ENCODE results near the gene HBD. TPM values are rescaled to one million over a fixed set of nuclear protein-coding genes. Genes with fewer than 3 reads are reported as not detected.

Gene HBD
- total RNA-seq, 1 donor = not detected

DNA sequence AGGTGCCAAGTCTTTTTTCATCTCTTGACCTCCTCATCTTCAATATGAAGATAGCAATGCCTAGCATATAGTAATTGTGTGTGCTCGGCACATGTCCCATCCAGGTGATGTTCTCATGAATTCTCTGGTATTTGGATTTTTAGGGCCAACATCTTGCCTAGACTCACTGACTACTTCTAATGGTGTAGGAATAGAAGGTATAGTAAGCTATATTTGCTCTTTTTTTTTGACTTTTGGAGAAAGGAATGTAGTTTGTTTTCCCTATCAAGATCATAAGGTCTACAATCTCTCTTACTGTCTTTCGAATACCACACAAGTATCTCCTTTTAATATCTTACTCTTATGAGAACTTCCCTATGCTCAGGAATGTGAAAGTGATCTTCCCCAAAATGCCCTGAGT lies 3.2 kb downstream of the HBD start:
- no peaks in the 10 kb centered on the region for H4K20me1 ChIP-seq (ENCODE audit: insufficient read depth, low read length)
- TF ChIP-seq, protein P1, sequence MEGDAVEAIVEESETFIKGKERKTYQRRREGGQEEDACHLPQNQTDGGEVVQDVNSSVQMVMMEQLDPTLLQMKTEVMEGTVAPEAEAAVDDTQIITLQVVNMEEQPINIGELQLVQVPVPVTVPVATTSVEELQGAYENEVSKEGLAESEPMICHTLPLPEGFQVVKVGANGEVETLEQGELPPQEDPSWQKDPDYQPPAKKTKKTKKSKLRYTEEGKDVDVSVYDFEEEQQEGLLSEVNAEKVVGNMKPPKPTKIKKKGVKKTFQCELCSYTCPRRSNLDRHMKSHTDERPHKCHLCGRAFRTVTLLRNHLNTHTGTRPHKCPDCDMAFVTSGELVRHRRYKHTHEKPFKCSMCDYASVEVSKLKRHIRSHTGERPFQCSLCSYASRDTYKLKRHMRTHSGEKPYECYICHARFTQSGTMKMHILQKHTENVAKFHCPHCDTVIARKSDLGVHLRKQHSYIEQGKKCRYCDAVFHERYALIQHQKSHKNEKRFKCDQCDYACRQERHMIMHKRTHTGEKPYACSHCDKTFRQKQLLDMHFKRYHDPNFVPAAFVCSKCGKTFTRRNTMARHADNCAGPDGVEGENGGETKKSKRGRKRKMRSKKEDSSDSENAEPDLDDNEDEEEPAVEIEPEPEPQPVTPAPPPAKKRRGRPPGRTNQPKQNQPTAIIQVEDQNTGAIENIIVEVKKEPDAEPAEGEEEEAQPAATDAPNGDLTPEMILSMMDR (IDR thresholded peaks at IDR 0.05; ENCODE audit: extremely low read depth, low read depth, low read length) = no peak
- no peaks in the 10 kb centered on the region for H3K36me3 ChIP-seq (ENCODE audit: insufficient read depth, low read length)
- no peaks in the 10 kb centered on the region for H3K4me1 ChIP-seq (ENCODE audit: insufficient read depth, low read length)
- no peaks in the 10 kb centered on the region for H3K79me2 ChIP-seq (ENCODE audit: insufficient read depth, low read length)
- DNase-seq (ENCODE audit: insufficient read length, low spot score, missing footprints) = no peak
- H3K27me3 ChIP-seq (ENCODE audit: insufficient read depth, low read length) = no peaks in the 10 kb centered on the region
- H3K4me3 ChIP-seq (ENCODE audit: insufficient read depth, low read length) = no peak overlapping the region
- H2AFZ ChIP-seq (ENCODE audit: low read length) = no peak overlapping the region
- no peaks in the 10 kb centered on the region for H3K9me3 ChIP-seq (ENCODE audit: low read depth, low read length)
- H3K4me2 ChIP-seq (ENCODE audit: insufficient read depth, low read length) = no peak overlapping the region
- no peak overlapping the region for H3K27ac ChIP-seq (ENCODE audit: low read depth, low read length)

DNA sequence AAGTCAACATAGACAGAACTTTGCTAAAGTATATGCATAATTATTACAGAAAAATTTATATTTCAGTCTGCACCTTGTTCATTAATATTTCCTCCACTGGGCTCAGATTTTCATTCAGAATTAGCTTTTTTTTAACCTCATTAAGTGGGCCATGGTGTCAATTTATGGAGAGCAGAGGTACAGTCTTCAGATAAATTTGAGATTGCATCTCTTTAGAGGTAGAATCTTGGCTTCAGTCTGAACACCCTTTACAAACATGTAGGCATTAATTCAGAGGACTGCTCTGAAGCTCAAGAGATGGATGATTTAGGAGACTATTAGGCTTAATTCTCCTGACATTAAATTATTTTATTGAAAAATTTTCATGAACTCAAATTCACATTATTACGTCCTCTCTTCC lies 4.0 kb downstream of the HBD start:
- Histone ChIP-seq H3K79me2 (ENCODE audit: insufficient read depth, low read length) (no peaks in the 10 kb centered on the region), H2AFZ (ENCODE audit: low read length) (no peak overlapping the region), H3K27me3 (ENCODE audit: insufficient read depth, low read length) (peaks cover 3% of the 10 kb centered on the region), H3K9me3 (ENCODE audit: low read depth, low read length) (no peaks in the 10 kb centered on the region), H3K36me3 (ENCODE audit: insufficient read depth, low read length) (no peaks in the 10 kb centered on the region), H3K4me3 (ENCODE audit: insufficient read depth, low read length) (no peak overlapping the region), H4K20me1 (ENCODE audit: insufficient read depth, low read length) (no peaks in the 10 kb centered on the region), H3K27ac (ENCODE audit: low read depth, low read length) (no peak overlapping the region), H3K4me2 (ENCODE audit: insufficient read depth, low read length) (no peak overlapping the region), H3K4me1 (ENCODE audit: insufficient read depth, low read length) (no peaks in the 10 kb centered on the region)
- TF ChIP-seq, protein P1 (IDR thresholded peaks at IDR 0.05; ENCODE audit: extremely low read depth, low read depth, low read length) = no peak
- DNase-seq (ENCODE audit: insufficient read length, low spot score, missing footprints) = no peak

DNA sequence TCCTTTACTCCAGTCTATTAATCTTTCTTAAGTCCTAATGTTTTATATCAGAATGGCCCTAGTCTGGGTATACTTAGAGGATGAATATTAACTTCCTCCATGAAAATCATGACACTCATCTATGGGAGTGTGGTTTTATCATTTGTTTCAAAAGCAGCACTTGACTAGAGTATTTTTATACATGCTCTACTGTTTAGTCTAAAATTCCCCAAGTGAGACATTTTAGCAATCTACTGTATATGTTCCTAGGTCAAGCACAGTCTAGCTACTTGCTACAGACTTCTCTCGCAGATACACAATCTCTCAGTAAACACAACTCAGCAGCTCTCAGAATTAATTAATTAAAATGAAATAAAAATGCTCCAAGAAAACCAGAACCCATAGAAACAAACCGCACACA lies 4.5 kb downstream of the HBD start:
- Histone ChIP-seq H3K27ac (ENCODE audit: low read depth, low read length) (no peak overlapping the region), H3K9me3 (ENCODE audit: low read depth, low read length) (no peaks in the 10 kb centered on the region), H4K20me1 (ENCODE audit: insufficient read depth, low read length) (no peaks in the 10 kb centered on the region), H2AFZ (ENCODE audit: low read length) (no peak overlapping the region), H3K4me1 (ENCODE audit: insufficient read depth, low read length) (no peaks in the 10 kb centered on the region), H3K4me3 (ENCODE audit: insufficient read depth, low read length) (no peak overlapping the region), H3K27me3 (ENCODE audit: insufficient read depth, low read length) (peaks cover 7% of the 10 kb centered on the region), H3K4me2 (ENCODE audit: insufficient read depth, low read length) (no peak overlapping the region), H3K36me3 (ENCODE audit: insufficient read depth, low read length) (no peaks in the 10 kb centered on the region), H3K79me2 (ENCODE audit: insufficient read depth, low read length) (no peaks in the 10 kb centered on the region)
- TF ChIP-seq, protein P1 (IDR thresholded peaks at IDR 0.05; ENCODE audit: extremely low read depth, low read depth, low read length) = no peak
- no peak for DNase-seq (ENCODE audit: insufficient read length, low spot score, missing footprints)

DNA sequence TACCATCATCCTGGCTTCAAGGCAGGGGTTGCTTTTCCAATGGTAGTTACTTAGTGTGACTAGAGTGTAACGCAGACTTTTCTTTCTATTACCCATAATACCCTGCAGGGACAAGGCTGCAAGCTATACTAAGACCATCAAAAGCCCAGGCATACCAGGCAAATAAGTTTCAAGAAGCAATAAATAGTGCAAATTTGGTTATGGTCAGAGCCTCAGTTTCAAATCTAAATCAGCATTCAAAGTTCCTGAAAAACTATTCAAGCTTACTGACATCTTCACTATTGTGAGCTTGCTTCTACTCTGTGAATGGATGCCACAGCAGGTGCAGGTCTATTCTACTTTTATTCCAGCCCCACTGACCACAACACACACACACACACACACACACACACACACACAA lies 4.9 kb downstream of the HBD start:
- Histone ChIP-seq H3K27me3 (ENCODE audit: insufficient read depth, low read length) (peaks cover 7% of the 10 kb centered on the region), H3K79me2 (ENCODE audit: insufficient read depth, low read length) (no peaks in the 10 kb centered on the region), H3K36me3 (ENCODE audit: insufficient read depth, low read length) (no peaks in the 10 kb centered on the region), H4K20me1 (ENCODE audit: insufficient read depth, low read length) (no peaks in the 10 kb centered on the region), H3K4me1 (ENCODE audit: insufficient read depth, low read length) (no peaks in the 10 kb centered on the region), H3K27ac (ENCODE audit: low read depth, low read length) (no peak overlapping the region), H3K4me2 (ENCODE audit: insufficient read depth, low read length) (no peak overlapping the region), H3K9me3 (ENCODE audit: low read depth, low read length) (no peaks in the 10 kb centered on the region), H2AFZ (ENCODE audit: low read length) (peak overlapping the region; percentile 35), H3K4me3 (ENCODE audit: insufficient read depth, low read length) (no peak overlapping the region)
- TF ChIP-seq, protein P1 (IDR thresholded peaks at IDR 0.05; ENCODE audit: extremely low read depth, low read depth, low read length) = no peak
- no peak for DNase-seq (ENCODE audit: insufficient read length, low spot score, missing footprints)

All from osteoblast (primary cell).